GM12874 (cell line): ENCODE measurements around the gene MEGF6.

Source experiments
- CTCF ChIP-seq: IDR thresholded peaks from 2 replicates; pipeline ENCODE4 v1.5.1; 2011; ENCODE audit warnings: low read depth, mild to moderate bottlenecking, control low read depth, low read length, moderate library complexity; ENCODE audit not compliant: insufficient read depth

Gene MEGF6

GRCh38 chr1:3453891-3454810, 157.2 kb downstream of the MEGF6 start, which contains the start of gene ARHGEF16:
TSS of gene ARHGEF16 (plus strand) at chr1:3454665. CDS start at chr1:3463085, 8,420 bp downstream.
- TF ChIP-seq CTCF = peak; percentile 21; the same call in 1 of the 2 replicates

GRCh38 chr1:3453203-3453761, 158.0 kb downstream of the MEGF6 start:
- peak; percentile 91 for TF ChIP-seq CTCF

- no peak for TF ChIP-seq CTCF
These were observed 158.5 kb downstream of the MEGF6 start for GRCh38 chr1:3452866-3453175.

- TF ChIP-seq CTCF = no peak
These were observed 159.1 kb downstream of the MEGF6 start for GRCh38 chr1:3451994-3452865.

GRCh38 chr1:3450983-3451382, 160.3 kb downstream of the MEGF6 start:
- no peak for TF ChIP-seq CTCF

- no peak for TF ChIP-seq CTCF
These were observed 161.0 kb downstream of the MEGF6 start for GRCh38 chr1:3450202-3450863.
